ENCODE measurements around the gene FUNDC1. TPM values are rescaled to one million over a fixed set of nuclear protein-coding genes. Genes with fewer than 3 reads are reported as not detected.

Gene FUNDC1
- total and polyA plus RNA-seq, 2 of the 4 experiments (the other 2 are of a cell fraction), result 8.6 to 13.1 TPM

DNA sequence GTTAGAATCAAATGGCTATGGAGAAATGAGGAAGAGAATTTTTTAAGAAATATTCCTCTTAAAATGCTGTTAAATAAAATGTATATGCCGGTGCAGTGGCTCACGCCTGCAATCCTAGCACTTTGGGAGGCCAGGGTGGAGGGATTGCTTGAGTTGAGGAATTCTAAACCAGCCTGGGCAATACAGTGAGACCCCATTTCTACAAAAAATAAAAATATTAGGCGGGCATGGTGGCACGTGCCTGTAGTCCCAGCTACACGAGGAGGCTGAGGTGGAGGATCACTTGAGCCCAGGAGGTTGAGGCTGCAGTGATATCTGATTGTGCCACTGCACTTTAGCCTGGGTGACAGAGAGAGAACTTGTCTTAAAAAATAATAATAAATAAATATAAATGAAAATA is 7.9 kb upstream of the FUNDC1 start:
- ATAC-seq (ENCODE audit: low read depth), result no peak
- H3K23ac ChIP-seq (ENCODE audit: low read depth, low read length), result no peak overlapping the region
- H3K27me3 ChIP-seq (ENCODE audit: control insufficient read depth, insufficient read depth, low read length), result no peaks in the 10 kb centered on the region; the same call in 1 of the 2 replicates
- H2AK9ac ChIP-seq (replicated peaks; ENCODE audit: low read depth, low read length, poor library complexity), result no peak overlapping the region
- H4K20me1 ChIP-seq (ENCODE audit: insufficient read depth, low read length), result no peaks in the 10 kb centered on the region
- CTCF ChIA-PET, result no interaction called here
- no peak overlapping the region for H3K4me3 ChIP-seq (ENCODE audit: insufficient read depth, low read depth, low read length)
- no peak overlapping the region for H3K9ac ChIP-seq (ENCODE audit: low read depth, low read length)
- in situ Hi-C loops (cut with MboI; ENCODE audit: low sequenced_read_pairs), result no loop called here
- H2BK5ac ChIP-seq (ENCODE audit: low read depth, low read length, poor library complexity, severe bottlenecking), result no peak overlapping the region
- no peak overlapping the region for H4K5ac ChIP-seq (ENCODE audit: low read depth, low read length)
- H2BK20ac ChIP-seq (ENCODE audit: low read depth, low read length), result no peak overlapping the region
- H3K9me3 ChIP-seq (ENCODE audit: control insufficient read depth, insufficient read depth, low read length), result no peaks in the 10 kb centered on the region
- H3K36me3 ChIP-seq (ENCODE audit: control insufficient read depth, insufficient read depth, low read length), result no peaks in the 10 kb centered on the region
- no peaks in the 10 kb centered on the region for H3K9me1 ChIP-seq (ENCODE audit: insufficient read depth, low read length)
- H2AK5ac ChIP-seq (ENCODE audit: low read depth, low read length), result no peak overlapping the region
- no peak overlapping the region for H3K4me2 ChIP-seq (ENCODE audit: low read depth, low read length)
- no peak overlapping the region for H3K27ac ChIP-seq (ENCODE audit: insufficient read depth, low read length)
- no peaks in the 10 kb centered on the region for H3K4me1 ChIP-seq (ENCODE audit: control insufficient read depth, insufficient read depth, low read length)
- H4K8ac ChIP-seq (ENCODE audit: low read depth in 2 of 2, low read length in 2 of 2), result no peak overlapping the region
- intact Hi-C loops (cut with micrococcal nuclease), result no loop called here
- no peak overlapping the region for H4K91ac ChIP-seq (ENCODE audit: insufficient read depth, low read depth, low read length)
- dilution Hi-C loops (cut with HindIII; ENCODE audit: low sequenced_read_pairs, unreplicated experiment), result no loop called here
- H2BK120ac ChIP-seq (ENCODE audit: low read depth, low read length), result no peak overlapping the region
- no peak overlapping the region for H3K4ac ChIP-seq (ENCODE audit: low read depth, low read length)
- no peak overlapping the region for H3K18ac ChIP-seq (ENCODE audit: low read depth, low read length)
- no peak for DNase-seq
- no peak overlapping the region for H3K56ac ChIP-seq (ENCODE audit: extremely low read depth, insufficient read depth, low read length)
- no peak overlapping the region for H2BK15ac ChIP-seq (ENCODE audit: low read depth, low read length)
- no peaks in the 10 kb centered on the region for H3K79me1 ChIP-seq (ENCODE audit: low read depth in 1 of 2, low read length in 2 of 2)
- TF ChIP-seq MAZ (IDR thresholded peaks at IDR 0.05; ENCODE audit: borderline replicate concordance, low read depth, low read length), result no peak
- TF ChIP-seq RCOR1 (IDR thresholded peaks at IDR 0.05; ENCODE audit: insufficient replicate concordance, low read length), result no peak
- TF ChIP-seq, protein P1, sequence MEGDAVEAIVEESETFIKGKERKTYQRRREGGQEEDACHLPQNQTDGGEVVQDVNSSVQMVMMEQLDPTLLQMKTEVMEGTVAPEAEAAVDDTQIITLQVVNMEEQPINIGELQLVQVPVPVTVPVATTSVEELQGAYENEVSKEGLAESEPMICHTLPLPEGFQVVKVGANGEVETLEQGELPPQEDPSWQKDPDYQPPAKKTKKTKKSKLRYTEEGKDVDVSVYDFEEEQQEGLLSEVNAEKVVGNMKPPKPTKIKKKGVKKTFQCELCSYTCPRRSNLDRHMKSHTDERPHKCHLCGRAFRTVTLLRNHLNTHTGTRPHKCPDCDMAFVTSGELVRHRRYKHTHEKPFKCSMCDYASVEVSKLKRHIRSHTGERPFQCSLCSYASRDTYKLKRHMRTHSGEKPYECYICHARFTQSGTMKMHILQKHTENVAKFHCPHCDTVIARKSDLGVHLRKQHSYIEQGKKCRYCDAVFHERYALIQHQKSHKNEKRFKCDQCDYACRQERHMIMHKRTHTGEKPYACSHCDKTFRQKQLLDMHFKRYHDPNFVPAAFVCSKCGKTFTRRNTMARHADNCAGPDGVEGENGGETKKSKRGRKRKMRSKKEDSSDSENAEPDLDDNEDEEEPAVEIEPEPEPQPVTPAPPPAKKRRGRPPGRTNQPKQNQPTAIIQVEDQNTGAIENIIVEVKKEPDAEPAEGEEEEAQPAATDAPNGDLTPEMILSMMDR (conservative IDR thresholded peaks at IDR 0.05; ENCODE audit: low read depth, low read length), result no peak
- no peak for TF ChIP-seq POLR2A (IDR thresholded peaks at IDR 0.05; ENCODE audit: low read depth, low read length)
- TF ChIP-seq, protein P2, sequence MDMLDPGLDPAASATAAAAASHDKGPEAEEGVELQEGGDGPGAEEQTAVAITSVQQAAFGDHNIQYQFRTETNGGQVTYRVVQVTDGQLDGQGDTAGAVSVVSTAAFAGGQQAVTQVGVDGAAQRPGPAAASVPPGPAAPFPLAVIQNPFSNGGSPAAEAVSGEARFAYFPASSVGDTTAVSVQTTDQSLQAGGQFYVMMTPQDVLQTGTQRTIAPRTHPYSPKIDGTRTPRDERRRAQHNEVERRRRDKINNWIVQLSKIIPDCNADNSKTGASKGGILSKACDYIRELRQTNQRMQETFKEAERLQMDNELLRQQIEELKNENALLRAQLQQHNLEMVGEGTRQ (IDR thresholded peaks at IDR 0.05; ENCODE audit: low read depth, low read length), result no peak
- no peak for TF ChIP-seq CEBPB (IDR thresholded peaks at IDR 0.05; ENCODE audit: low read depth, low read length)
- no peak for TF ChIP-seq NFE2L2 (IDR thresholded peaks at IDR 0.05; ENCODE audit: low read depth, low read length)
- no peak for TF ChIP-seq RAD21 (IDR thresholded peaks at IDR 0.05; ENCODE audit: low read length)
- H2AFZ ChIP-seq (replicated peaks; ENCODE audit: low read length, poor library complexity), result no peak overlapping the region
- POLR2A ChIA-PET (ENCODE audit: unreplicated experiment), result no interaction called here
- no peak overlapping the region for H3K14ac ChIP-seq (replicated peaks; ENCODE audit: low read depth, low read length)
- WGBS, 2 experiments (ENCODE audit: extremely low coverage in 2 of 2, insufficient read length in 1 of 2), result no CpG with 5 or more reads among the region's 5 CpGs
- BruUV-seq (replicated peaks), result no TSS peak
